Retinal pigment epithelial cell (primary cell): ENCODE measurements around the gene BBOF1.

Experiments
- DNase-seq: peaks from one replicate; pipeline ENCODE4 v3.0.0-alpha.2; 2010; ENCODE audit warnings: low read depth
- H3K4me3 ChIP-seq: 2 replicates; pipeline ENCODE4 v1.5.1; 2011; ENCODE audit warnings: mild to moderate bottlenecking, low read length, control low read depth, moderate library complexity
- CTCF ChIP-seq: conservative IDR thresholded peaks from 2 replicates; pipeline ENCODE4 v1.5.1; 2011; ENCODE audit warnings: low read depth, low read length, control low read depth, inconsistent platforms

The BBOF1 gene

GRCh38 chr14:74083161-74083560 lies 64.0 kb downstream of the BBOF1 start:
- no peak overlapping the region for H3K4me3 ChIP-seq
- DNase-seq = no peak
- no peak for TF ChIP-seq CTCF

- H3K4me3 ChIP-seq = peak overlapping the region; percentile 96
- no peak for DNase-seq
- no peak for TF ChIP-seq CTCF
These were observed 64.7 kb downstream of the BBOF1 start for GRCh38 chr14:74083784-74084276.

GRCh38 chr14:74084277-74085046 lies 65.3 kb downstream of the BBOF1 start, which contains the start of the genes ALDH6A1 and LIN52:
Gene ALDH6A1, minus strand, starts transcription at chr14:74084453. Its CDS starts 59 bp downstream, at chr14:74084394.
Gene LIN52, plus strand, starts transcription at chr14:74084956. Its CDS starts 19 bp downstream, at chr14:74084975.
- peak; percentile 100 for DNase-seq
- peak within 1 kb of the TSS; percentile 96 for H3K4me3 ChIP-seq
- TF ChIP-seq CTCF = no peak

- DNase-seq = no peak
- peak overlapping the region; percentile 96 for H3K4me3 ChIP-seq
- TF ChIP-seq CTCF = no peak
These were observed 66.0 kb downstream of the BBOF1 start for GRCh38 chr14:74085047-74085637.

GRCh38 chr14:74085828-74086227 lies 66.7 kb downstream of the BBOF1 start:
- TF ChIP-seq CTCF = no peak
- H3K4me3 ChIP-seq = peak overlapping the region; percentile 96
- no peak for DNase-seq

- TF ChIP-seq CTCF = no peak
- no peak for DNase-seq
- H3K4me3 ChIP-seq = no peak overlapping the region
These were observed 70.3 kb downstream of the BBOF1 start for GRCh38 chr14:74089251-74090020.
